BJ (cell line): ENCODE data around the gene POM121C. TPM values are rescaled to one million over a fixed set of nuclear protein-coding genes. Genes with fewer than 3 reads are reported as not detected.
A peak's percentile ranks its signal among the peaks of the same experiment; 100 is the strongest.
"Not testable (repeated sequence)": the region's sequence is repeated elsewhere in the genome, so short reads cannot be mapped to it uniquely, and the experiment has no call there.

Experiments
- CTCF ChIA-PET: fragments of 350-600 bp; formaldehyde crosslinking; extraction: SDS; loops from one replicate; lab custom pipeline; 2021; ENCODE audit warnings: antibody characterized with exemption, inconsistent platforms; lab: Yijun Ruan, JAX
- POLR2A ChIA-PET: fragments of 300-600 bp; sonication (Branson Sonifier 250); formaldehyde crosslinking; extraction: SDS; loops from one replicate; lab custom pipeline; 2021; ENCODE audit warnings: antibody characterized with exemption; lab: Charles Lee
- DNase-seq: peaks from one replicate; pipeline ENCODE4 v3.0.0-alpha.2; 2011; ENCODE audit warnings: low read depth
- H3K27me3 ChIP-seq: 2 replicates; pipeline ENCODE4 v1.6.0; 2011; ENCODE audit warnings: low read length; ENCODE audit not compliant: control insufficient read depth, insufficient read depth
- H3K36me3 ChIP-seq: 2 replicates; pipeline ENCODE4 v1.5.1; 2011; ENCODE audit warnings: low read length; ENCODE audit not compliant: control insufficient read depth, insufficient read depth
- H3K4me3 ChIP-seq: 2 replicates; pipeline ENCODE4 v1.5.1; 2011; ENCODE audit warnings: low read depth, mild to moderate bottlenecking, control low read depth, low read length
- CTCF ChIP-seq: IDR thresholded peaks from 2 replicates; pipeline ENCODE4 v1.5.1; 2011; ENCODE audit warnings: low read depth, mild to moderate bottlenecking, control low read depth, inconsistent platforms, low read length, moderate library complexity; ENCODE audit not compliant: insufficient read depth
- polyA plus RNA-seq: library from polyadenylated mRNA; depleted of rRNA; stranded (reverse); fragments of >200 nt; gene quantifications from 2 replicates; pipeline ENCODE4 v1.2.3, GENCODE V29; 2011

The POM121C gene
- polyA plus RNA-seq, 1 experiment: 7.9 TPM

DNA sequence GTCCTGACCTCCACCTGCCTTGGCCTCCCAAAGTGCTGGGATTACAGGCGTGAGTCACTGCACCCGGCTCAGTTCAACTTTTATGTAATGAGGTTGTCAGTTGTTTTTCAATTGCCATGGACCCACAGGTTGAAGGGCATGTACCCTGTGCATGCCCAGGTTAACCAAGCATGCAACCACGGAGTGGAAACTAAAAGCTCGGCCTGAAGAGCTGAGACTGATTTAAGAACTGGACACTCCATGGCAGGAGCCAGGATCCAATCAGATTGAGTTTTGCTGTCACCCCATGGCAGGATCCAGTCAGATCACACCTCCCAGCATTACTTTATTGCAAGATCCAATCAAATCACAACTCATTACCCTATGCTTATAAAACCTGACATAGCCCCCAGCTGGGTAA, 22.9 kb upstream of the POM121C start:
- CTCF ChIA-PET: not testable (repeated sequence)

GRCh38 chr7:75492020-75492419, 5.9 kb upstream of the POM121C start, which contains the start of gene SPDYE5:
Gene SPDYE5 (plus strand): TSS chr7:75492320. CDS start chr7:75494048, 1,728 bp downstream.
- H3K36me3 ChIP-seq, H3K27me3 ChIP-seq, POLR2A ChIA-PET, H3K4me3 ChIP-seq, CTCF ChIA-PET, DNase-seq: not testable (repeated sequence)

More for the DNA sequence above, 22.9 kb upstream of the POM121C start:
- H3K27me3 ChIP-seq, DNase-seq, H3K4me3 ChIP-seq, H3K36me3 ChIP-seq, POLR2A ChIA-PET: not testable (repeated sequence)

DNA sequence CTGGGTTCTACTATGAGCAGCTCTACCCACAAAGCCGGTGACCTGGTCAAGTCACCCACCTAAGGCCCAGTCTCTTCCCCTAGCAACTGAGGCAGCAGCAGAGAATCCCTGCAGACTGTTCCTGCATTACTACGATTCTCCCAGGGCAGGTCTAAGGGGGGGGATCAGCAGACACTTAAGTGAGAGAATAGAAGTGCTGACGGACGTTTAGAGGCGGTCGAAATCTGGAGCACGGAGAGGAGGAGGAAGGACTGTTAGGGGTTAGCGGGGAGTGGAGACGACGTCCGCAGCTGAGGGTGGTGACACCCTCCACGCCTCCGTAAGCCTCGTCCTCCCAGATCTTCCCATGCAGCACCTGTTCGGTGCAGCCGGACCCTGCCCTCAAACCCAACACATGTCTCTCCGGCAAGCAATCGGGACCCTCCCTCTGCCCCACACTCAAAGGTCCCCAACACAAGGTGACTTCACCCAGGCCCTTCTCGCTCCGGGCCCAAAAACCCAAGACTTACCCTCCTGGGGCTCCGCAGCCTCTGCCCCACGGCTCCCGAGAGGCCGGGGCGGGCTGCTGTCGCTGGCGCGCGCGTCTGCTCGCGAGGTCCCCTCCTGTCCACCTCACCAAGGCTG, 632 bp downstream of the POM121C start:
- H3K36me3 ChIP-seq, DNase-seq, POLR2A ChIA-PET, H3K27me3 ChIP-seq, CTCF ChIA-PET: not testable (repeated sequence)
- H3K4me3 ChIP-seq: peak overlapping the region; percentile 77

- POLR2A ChIA-PET, CTCF ChIA-PET, DNase-seq, H3K36me3 ChIP-seq, H3K27me3 ChIP-seq, H3K4me3 ChIP-seq: not testable (repeated sequence)
Observed at GRCh38 chr7:75480313-75480712, 5.8 kb downstream of the POM121C start.

DNA sequence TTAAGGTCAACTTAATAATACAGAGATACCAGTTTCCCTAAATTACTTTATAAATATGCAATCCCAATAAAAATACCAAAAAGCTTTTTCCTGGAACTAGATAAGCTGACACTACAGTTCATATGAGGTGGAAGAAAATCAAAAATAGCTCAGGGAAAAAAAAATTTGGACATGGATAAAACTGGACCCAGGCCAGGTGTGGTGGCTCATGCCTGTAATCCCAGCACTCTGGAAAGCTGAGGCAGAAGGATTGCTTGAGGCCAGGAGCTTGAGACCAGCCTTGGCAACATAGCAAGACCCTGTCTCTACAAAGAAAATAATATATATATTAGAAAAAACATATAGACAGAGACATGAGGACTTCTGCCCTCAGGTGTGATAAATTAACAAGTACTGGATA, 8.6 kb downstream of the POM121C start:
- CTCF ChIA-PET, H3K4me3 ChIP-seq, DNase-seq, H3K36me3 ChIP-seq, H3K27me3 ChIP-seq, POLR2A ChIA-PET: not testable (repeated sequence)

DNA sequence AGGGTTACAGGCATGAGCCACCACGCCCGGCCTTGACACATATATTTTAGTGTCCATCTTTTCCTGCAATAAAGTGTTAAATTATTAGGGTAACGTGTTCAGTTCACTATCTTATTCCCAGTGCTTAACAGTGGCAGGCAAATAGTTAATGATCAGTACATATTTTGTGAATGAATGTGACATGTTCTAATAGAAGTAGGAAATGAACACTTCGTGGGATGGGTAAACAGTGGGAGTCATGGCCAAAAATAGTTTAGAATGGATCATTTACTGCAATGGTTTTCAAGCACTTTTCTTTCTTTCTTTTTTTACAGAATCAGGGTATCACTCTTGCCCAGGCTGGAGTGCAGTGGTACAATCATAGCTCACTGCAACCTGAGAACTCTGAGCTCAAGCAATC, 15.9 kb downstream of the POM121C start:
- DNase-seq, CTCF ChIA-PET: not testable (repeated sequence)

GRCh38 chr7:75460541-75460940, 25.6 kb downstream of the POM121C start:
- POLR2A ChIA-PET, H3K4me3 ChIP-seq, H3K27me3 ChIP-seq, H3K36me3 ChIP-seq, CTCF ChIA-PET, DNase-seq: not testable (repeated sequence)

More for the DNA sequence above, 15.9 kb downstream of the POM121C start:
- H3K4me3 ChIP-seq, H3K27me3 ChIP-seq, H3K36me3 ChIP-seq, POLR2A ChIA-PET: not testable (repeated sequence)

DNA sequence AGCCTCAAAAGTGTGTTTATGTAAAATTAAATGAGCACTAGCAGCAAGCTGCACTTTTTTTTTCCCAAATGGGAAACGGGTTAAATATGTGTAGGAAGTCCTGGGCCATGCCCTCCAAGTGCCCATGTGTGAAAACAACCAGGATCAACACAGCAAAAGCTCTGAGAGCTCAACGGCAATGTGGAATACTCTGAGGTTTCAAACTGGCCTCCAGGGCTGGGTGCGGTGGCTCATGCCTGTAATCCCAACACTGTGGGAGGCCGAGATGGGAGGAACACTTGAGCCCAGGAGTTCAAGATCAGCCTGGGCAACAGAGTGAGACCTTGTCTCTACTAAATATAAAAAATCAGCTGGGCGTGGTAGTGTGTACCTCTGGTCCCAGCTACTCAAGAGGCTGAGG, 28.1 kb downstream of the POM121C start:
- CTCF ChIA-PET: not testable (repeated sequence)

DNA sequence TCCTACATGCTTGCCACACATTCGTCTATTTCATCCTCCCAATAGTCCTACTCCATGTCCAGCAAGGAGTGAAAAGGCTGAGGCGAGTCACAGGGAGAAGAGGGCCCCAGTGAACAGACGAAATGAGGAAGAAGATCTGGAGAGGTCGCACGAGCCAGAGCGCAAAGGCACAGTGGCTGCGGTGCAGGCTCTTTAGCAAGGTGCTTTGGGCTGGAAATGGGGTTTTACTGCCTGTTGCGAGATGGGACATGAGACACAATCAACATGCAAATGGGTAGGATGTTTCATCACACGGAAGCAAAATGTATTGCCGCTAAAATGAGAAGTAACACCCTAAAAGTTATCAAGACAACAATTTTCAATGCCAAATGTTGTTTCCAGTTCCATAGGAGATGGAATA, 29.7 kb downstream of the POM121C start:
- CTCF ChIA-PET, DNase-seq, H3K36me3 ChIP-seq, H3K4me3 ChIP-seq, H3K27me3 ChIP-seq, POLR2A ChIA-PET: not testable (repeated sequence)

More for the DNA sequence above, 28.1 kb downstream of the POM121C start:
- H3K4me3 ChIP-seq, H3K36me3 ChIP-seq, POLR2A ChIA-PET, DNase-seq, H3K27me3 ChIP-seq: not testable (repeated sequence)

DNA sequence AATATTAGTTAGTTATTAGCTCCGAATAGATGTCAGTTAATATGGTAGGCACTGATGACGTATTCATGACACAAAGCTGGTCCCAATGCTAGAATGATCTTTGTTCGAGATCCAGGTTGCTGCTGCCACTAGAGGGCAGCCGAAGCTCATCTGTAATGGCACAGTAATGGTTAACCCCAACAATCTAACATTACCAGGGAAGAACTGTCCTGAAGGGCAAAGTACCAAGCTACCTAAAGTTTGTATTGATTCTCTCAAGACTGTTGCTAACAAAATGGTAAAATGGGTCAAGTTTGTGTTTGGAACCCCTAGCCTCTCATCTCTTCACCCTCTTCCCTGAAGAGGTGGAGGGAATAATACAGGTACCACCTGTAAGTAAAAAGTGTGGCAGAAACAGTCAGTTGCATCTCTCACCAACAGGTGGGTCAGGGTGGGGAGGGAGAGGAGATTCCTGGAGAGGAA, 33.6 kb downstream of the POM121C start:
- H3K27me3 ChIP-seq, DNase-seq, H3K36me3 ChIP-seq, CTCF ChIA-PET, POLR2A ChIA-PET, H3K4me3 ChIP-seq: not testable (repeated sequence)
- peak; percentile 35 for TF ChIP-seq CTCF

DNA sequence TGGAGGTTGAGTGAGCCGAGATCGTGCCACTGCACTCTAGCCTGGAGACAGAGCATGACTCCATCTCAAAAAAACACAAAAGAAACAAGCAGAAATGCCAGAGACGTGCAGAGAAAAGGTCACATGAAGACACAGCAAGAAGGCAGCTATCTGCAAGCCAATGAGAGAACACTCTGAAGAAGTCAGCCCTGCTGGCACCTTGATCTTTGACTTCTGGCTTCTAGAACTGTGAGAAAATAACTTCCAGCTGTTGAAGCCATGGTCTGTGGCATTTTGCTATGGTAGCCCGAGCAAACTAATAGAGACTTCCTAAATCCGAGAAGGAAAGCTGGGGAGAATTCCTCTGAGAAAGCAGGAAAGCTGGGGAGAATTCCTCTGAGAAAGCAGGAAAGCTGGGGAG, 36.2 kb downstream of the POM121C start:
- H3K36me3 ChIP-seq, POLR2A ChIA-PET, CTCF ChIA-PET, DNase-seq, H3K4me3 ChIP-seq, H3K27me3 ChIP-seq: not testable (repeated sequence)

DNA sequence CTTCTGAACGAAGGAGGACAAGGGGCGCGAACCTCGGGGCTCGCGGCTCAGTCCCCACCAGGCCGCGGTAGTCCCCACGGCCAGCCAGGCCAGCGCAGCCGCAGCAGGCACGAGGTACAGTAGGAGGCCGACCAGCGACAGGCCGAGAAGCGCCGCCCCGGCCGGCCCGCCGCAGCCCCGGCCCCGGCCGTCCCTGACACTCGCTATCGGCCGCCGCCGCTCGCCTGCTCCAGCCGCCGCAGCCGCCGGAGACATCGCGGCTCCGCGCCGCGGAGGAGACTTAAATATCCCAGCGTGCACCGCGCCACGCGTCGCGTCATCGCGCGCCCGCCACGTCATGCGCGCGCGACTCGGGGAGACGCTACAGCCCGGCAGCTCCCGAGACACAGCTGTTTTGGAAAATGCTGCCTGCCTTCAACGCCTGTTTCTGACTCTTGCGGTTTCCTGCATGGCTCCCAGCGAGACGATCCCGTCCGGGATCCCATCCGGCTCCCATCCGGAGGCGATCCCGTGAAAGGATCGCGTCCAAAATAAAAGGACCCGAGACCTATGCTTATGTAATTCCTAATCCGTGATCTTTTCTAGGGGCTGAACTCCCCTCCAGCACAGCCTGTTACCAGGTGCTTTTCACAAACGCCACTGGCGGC, 43.5 kb downstream of the POM121C start:
- H3K36me3 ChIP-seq, POLR2A ChIA-PET, H3K27me3 ChIP-seq, CTCF ChIA-PET: not testable (repeated sequence)
- peak overlapping the region; percentile 50 for H3K4me3 ChIP-seq
- DNase-seq: peak; percentile 0
